Muscle layer of colon (tissue), 2 donors: ENCODE measurements around the gene KCNQ1.

ENCODE experiments used
- H3K27ac ChIP-seq: one replicate; pipeline ENCODE4 v1.7.0; 2013; ENCODE audit warnings: low read depth, mild to moderate bottlenecking, low read length, moderate library complexity
- H3K27me3 ChIP-seq, 2 donors: one replicate each; pipeline ENCODE4 v1.7.0; 2013; ENCODE audit warnings: low read length in 2 of 2, mild to moderate bottlenecking in 2 of 2; ENCODE audit not compliant: insufficient read depth in 2 of 2, control insufficient read depth in 1 of 2
- H3K36me3 ChIP-seq: one replicate; pipeline ENCODE4 v1.7.0; 2013; ENCODE audit warnings: mild to moderate bottlenecking, low read length; ENCODE audit not compliant: insufficient read depth
- H3K4me1 ChIP-seq: one replicate; pipeline ENCODE4 v1.7.0; 2013; ENCODE audit warnings: mild to moderate bottlenecking, low read length; ENCODE audit not compliant: insufficient read depth
- H3K4me3 ChIP-seq, 2 donors: one replicate each; pipeline ENCODE4 v1.7.0; 2013; ENCODE audit warnings: low read length in 2 of 2, low read depth in 1 of 2, mild to moderate bottlenecking in 1 of 2, moderate library complexity in 1 of 2
- H3K9ac ChIP-seq: one replicate; pipeline ENCODE4 v1.7.0; 2013; ENCODE audit warnings: low read length
- H3K9me3 ChIP-seq: one replicate; pipeline ENCODE4 v1.7.0; 2013; ENCODE audit warnings: mild to moderate bottlenecking, low read length
- donor health status: abdominal sarcoma.
- donor health status: Adenocarcinoma of cecum.

Gene KCNQ1

DNA sequence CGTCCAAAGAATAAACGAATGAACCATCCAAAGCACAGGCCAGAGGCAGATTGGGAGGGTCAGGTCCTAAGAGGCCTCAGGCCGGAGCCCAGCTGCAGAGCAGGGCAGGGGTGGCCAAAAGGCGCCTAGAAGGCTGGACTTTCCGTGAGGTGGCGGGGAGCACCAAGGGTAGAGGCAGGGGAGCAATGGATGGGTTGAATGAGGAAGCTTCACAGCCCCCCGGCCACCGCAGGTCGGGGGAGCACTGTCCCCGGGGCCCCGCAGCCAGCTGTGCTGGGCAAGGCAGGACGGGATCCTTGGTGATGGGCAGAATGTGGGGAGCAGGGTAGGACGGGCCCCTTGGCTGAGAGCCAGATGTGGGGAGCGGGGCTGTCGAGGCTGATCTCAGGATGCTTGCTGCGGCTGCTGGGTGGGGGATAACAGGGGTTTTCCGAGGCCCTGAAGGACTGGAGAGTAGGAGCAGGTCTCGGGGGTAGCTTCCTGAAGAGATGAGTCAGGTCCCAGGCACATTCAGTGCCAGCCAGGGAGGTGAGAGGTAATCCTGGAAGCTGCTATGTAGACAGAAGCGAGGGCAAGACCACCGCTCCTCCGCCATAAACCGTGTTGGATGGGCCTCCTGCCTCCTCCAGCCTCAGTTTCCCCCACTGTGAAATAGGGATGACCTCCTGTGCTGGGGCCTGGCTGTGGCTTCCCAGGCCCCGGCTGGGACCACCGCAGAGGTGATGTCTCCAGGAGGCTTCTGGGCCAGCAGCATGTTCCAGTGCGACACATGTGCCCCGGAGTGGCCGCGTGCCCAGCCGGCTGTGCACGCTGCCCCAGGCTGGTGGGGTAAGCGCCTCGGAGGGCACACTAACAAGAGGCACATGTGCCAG lies 289.6 kb downstream of the KCNQ1 start:
- no peak overlapping the region for H3K9ac ChIP-seq
- no peak overlapping the region for H3K27ac ChIP-seq
- no peaks in the 10 kb centered on the region for H3K9me3 ChIP-seq
- no peak overlapping the region for H3K4me3 ChIP-seq
- H3K4me1 ChIP-seq = no peaks in the 10 kb centered on the region
- H3K27me3 ChIP-seq = no peaks in the 10 kb centered on the region
- H3K36me3 ChIP-seq = no peaks in the 10 kb centered on the region

GRCh38 chr11:2735053-2735589 lies 290.3 kb downstream of the KCNQ1 start:
- no peak overlapping the region for H3K9ac ChIP-seq
- H3K27me3 ChIP-seq = no peaks in the 10 kb centered on the region
- no peaks in the 10 kb centered on the region for H3K36me3 ChIP-seq
- no peak overlapping the region for H3K4me3 ChIP-seq
- no peaks in the 10 kb centered on the region for H3K4me1 ChIP-seq
- H3K9me3 ChIP-seq = no peaks in the 10 kb centered on the region
- H3K27ac ChIP-seq = no peak overlapping the region

DNA sequence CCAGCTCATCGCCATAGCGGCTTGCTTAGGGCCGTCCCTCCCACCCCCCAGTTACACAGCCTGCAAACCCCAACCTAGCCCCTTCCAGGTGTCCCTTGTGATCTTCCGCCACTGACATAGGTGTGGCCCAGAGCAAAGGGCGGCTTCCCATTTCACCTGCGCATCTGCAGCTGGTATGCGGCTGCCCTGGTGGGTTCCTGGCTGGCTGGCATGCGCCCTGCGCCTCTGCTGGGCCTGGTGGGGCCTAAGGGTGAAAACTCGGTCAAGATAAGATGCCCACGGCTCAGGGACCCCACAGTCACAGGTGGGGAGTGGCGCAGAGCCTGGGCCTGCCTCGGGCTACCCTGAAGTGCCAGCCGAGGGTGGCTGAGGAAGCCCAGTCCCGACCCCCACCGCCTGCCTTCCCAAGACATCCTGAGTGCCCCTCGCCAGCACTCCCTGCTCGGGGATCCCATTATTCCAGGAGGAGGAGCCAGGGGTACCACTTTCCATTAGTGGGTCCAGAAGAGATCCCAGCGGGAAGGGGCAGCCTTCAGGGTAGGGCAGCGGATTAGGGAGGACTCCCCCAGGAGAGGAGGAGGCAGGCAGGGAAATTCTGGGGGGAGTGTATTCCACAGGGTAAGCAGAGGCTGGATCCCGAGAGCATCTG lies 291.9 kb downstream of the KCNQ1 start:
- no peaks in the 10 kb centered on the region for H3K9me3 ChIP-seq
- no peak overlapping the region for H3K4me3 ChIP-seq
- no peaks in the 10 kb centered on the region for H3K4me1 ChIP-seq
- no peak overlapping the region for H3K9ac ChIP-seq
- H3K36me3 ChIP-seq = no peaks in the 10 kb centered on the region
- H3K27ac ChIP-seq = no peak overlapping the region
- no peaks in the 10 kb centered on the region for H3K27me3 ChIP-seq

DNA sequence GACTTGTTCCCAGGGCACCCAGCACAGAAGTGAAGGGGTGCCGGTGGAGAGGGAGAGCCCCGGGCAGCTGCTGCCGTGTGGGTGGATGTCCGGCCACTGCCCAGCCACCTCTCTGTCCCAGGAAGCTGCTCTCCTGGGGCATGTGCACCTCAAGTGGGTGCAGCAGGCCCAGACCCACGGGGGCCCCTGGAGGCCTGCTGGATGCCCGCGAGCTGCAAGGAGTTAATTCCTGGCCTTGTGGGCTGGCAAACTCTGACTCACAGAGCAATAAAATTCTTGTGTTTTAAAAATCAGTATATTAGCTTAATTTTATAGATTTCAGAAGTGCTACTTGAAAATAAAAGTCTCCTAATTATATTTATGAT lies 292.4 kb downstream of the KCNQ1 start:
- no peak overlapping the region for H3K27ac ChIP-seq
- no peaks in the 10 kb centered on the region for H3K36me3 ChIP-seq
- no peaks in the 10 kb centered on the region for H3K9me3 ChIP-seq
- H3K4me3 ChIP-seq = no peak overlapping the region
- H3K9ac ChIP-seq = no peak overlapping the region
- H3K4me1 ChIP-seq = no peaks in the 10 kb centered on the region
- H3K27me3 ChIP-seq = no peaks in the 10 kb centered on the region

GRCh38 chr11:2737866-2738265 lies 293.1 kb downstream of the KCNQ1 start:
- H3K27ac ChIP-seq = no peak overlapping the region
- H3K36me3 ChIP-seq = no peaks in the 10 kb centered on the region
- no peaks in the 10 kb centered on the region for H3K27me3 ChIP-seq
- no peak overlapping the region for H3K9ac ChIP-seq
- H3K9me3 ChIP-seq = no peaks in the 10 kb centered on the region
- H3K4me1 ChIP-seq = no peaks in the 10 kb centered on the region
- H3K4me3 ChIP-seq = no peak overlapping the region

GRCh38 chr11:2738551-2739431 lies 294.0 kb downstream of the KCNQ1 start:
- no peaks in the 10 kb centered on the region for H3K27me3 ChIP-seq
- H3K9me3 ChIP-seq = no peaks in the 10 kb centered on the region
- no peak overlapping the region for H3K27ac ChIP-seq
- no peaks in the 10 kb centered on the region for H3K4me1 ChIP-seq
- H3K36me3 ChIP-seq = no peaks in the 10 kb centered on the region
- H3K4me3 ChIP-seq = no peak overlapping the region
- H3K9ac ChIP-seq = no peak overlapping the region

DNA sequence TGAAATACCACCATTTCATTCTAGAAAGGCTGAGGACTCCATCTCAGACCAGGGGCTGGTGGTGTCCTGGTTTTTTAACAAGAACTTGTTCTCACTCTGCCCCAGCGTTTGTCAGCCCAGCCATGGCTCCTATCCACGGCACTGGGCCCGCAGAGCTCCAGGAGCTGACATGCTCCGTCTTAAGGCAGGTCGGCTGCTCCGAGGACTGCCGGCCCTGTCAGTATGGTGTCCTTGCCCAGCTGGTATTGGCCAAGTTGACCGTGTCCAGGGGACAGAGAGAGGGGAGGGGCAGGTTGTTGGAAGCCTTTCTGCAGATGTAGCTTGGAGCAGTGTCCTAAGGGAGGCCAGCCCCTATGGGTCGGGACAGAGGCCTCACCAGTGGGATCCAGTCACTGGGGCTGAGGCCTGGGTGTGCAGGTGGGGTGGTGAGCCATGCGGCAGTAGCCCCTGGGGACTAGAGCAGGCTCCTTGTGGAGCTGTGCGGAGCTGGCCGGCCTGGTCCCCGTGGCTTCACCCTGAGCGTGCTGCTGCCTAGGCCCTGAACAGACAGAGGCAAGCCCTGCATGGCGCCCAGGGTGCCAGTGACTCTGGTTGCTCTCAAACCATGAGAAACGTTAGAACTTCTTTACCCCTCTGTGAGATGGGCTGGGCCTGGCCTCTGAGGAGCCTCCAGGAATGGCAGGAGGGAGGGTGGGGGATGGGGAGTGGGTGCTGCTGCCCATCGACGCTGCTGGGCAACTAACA lies 294.9 kb downstream of the KCNQ1 start:
- Histone ChIP-seq H3K27ac (no peak overlapping the region), H3K9ac (no peak overlapping the region), H3K4me1 (no peaks in the 10 kb centered on the region), H3K4me3 (no peak overlapping the region), H3K27me3 (no peaks in the 10 kb centered on the region), H3K36me3 (no peaks in the 10 kb centered on the region), H3K9me3 (no peaks in the 10 kb centered on the region)

- Histone ChIP-seq H3K4me1 (no peaks in the 10 kb centered on the region), H3K27me3 (no peaks in the 10 kb centered on the region), H3K9me3 (no peaks in the 10 kb centered on the region), H3K36me3 (no peaks in the 10 kb centered on the region), H3K4me3 (no peak overlapping the region), H3K27ac (no peak overlapping the region), H3K9ac (no peak overlapping the region)
These were observed 295.6 kb downstream of the KCNQ1 start for GRCh38 chr11:2740275-2740940.

GRCh38 chr11:2741006-2741376 lies 296.2 kb downstream of the KCNQ1 start:
- Histone ChIP-seq H3K4me1 (no peaks in the 10 kb centered on the region), H3K9me3 (no peaks in the 10 kb centered on the region), H3K9ac (no peak overlapping the region), H3K27me3 (no peaks in the 10 kb centered on the region), H3K27ac (no peak overlapping the region), H3K4me3 (no peak overlapping the region), H3K36me3 (no peaks in the 10 kb centered on the region)

- no peaks in the 10 kb centered on the region for H3K9me3 ChIP-seq
- H3K4me3 ChIP-seq = no peak overlapping the region
- H3K4me1 ChIP-seq = no peaks in the 10 kb centered on the region
- H3K27ac ChIP-seq = no peak overlapping the region
- H3K36me3 ChIP-seq = no peaks in the 10 kb centered on the region
- no peaks in the 10 kb centered on the region for H3K27me3 ChIP-seq
- H3K9ac ChIP-seq = no peak overlapping the region
These were observed 296.7 kb downstream of the KCNQ1 start for GRCh38 chr11:2741377-2742131.
